Thyroid gland (tissue), 4 donors: ENCODE results near the gene C19orf47.

ENCODE experiments used
- CTCF ChIP-seq, 6 experiments: fragments of 200-600 bp in 3 of 6; fragments of 450-650 bp in 3 of 6; sonication (generic) in 3 of 6; IDR thresholded peaks; one replicate each; pipeline ENCODE4 v1.5.1; 2016 to 2019; ENCODE audit warnings: antibody characterized with exemption in 6 of 6, mild to moderate bottlenecking in 2 of 6, inconsistent platforms in 1 of 6, moderate library complexity in 1 of 6
- POLR2A ChIP-seq, 2 donors: fragments of 450-650 bp; IDR thresholded peaks; one replicate each; pipeline ENCODE4 v1.6.1; 2017; ENCODE audit warnings: antibody characterized with exemption in 2 of 2, mild to moderate bottlenecking in 2 of 2, moderate library complexity in 1 of 2

- TF ChIP-seq CTCF (IDR thresholded peaks at IDR 0.05), result no peak
- TF ChIP-seq POLR2A (IDR thresholded peaks at IDR 0.05), result no peak
These were observed 5.4 kb downstream of the C19orf47 start for GRCh38 chr19:40342644-40343311.
